Ishikawa (cell line): ENCODE results near the gene PAQR9.

ENCODE experiments used
- CEBPB ChIP-seq: IDR thresholded peaks from 2 replicates; pipeline ENCODE4 v1.6.1; 2012
- CREB1 ChIP-seq: IDR thresholded peaks from 2 replicates; pipeline ENCODE4 v1.6.1; 2012; ENCODE audit warnings: low read depth
- EGR1 ChIP-seq: IDR thresholded peaks from 2 replicates; pipeline ENCODE4 v1.6.1; 2012
- EP300 ChIP-seq: IDR thresholded peaks from 2 replicates; pipeline ENCODE4 v1.6.1; 2012; ENCODE audit warnings: borderline replicate concordance
- FOXM1 ChIP-seq: IDR thresholded peaks from 2 replicates; pipeline ENCODE4 v1.6.1; 2012; ENCODE audit warnings: low read depth, borderline replicate concordance
- MAX ChIP-seq: IDR thresholded peaks from 2 replicates; pipeline ENCODE4 v1.6.1; 2012
- NFIC ChIP-seq: IDR thresholded peaks from 2 replicates; pipeline ENCODE4 v1.6.1; 2012
- RAD21 ChIP-seq: IDR thresholded peaks from 2 replicates; pipeline ENCODE4 v1.6.1; 2012; ENCODE audit warnings: low read depth
- TAF1 ChIP-seq: IDR thresholded peaks from 2 replicates; pipeline ENCODE4 v1.6.1; 2012; ENCODE audit warnings: low read depth, mild to moderate bottlenecking
- TCF12 ChIP-seq: IDR thresholded peaks from 2 replicates; pipeline ENCODE4 v1.6.1; 2012; ENCODE audit warnings: low read depth
- TEAD4 ChIP-seq: IDR thresholded peaks from 2 replicates; pipeline ENCODE4 v1.6.1; 2012
- USF1 ChIP-seq: IDR thresholded peaks from 2 replicates; pipeline ENCODE4 v1.6.1; 2012
- YY1 ChIP-seq: IDR thresholded peaks from 2 replicates; pipeline ENCODE4 v1.6.1; 2012; ENCODE audit warnings: low read depth
- ZBTB7A ChIP-seq: IDR thresholded peaks from 2 replicates; pipeline ENCODE4 v1.6.1; 2012; ENCODE audit warnings: low read depth
- TF ChIP-seq, protein P1 (sequence below): IDR thresholded peaks from 2 replicates; pipeline ENCODE4 v1.6.1; 2012; ENCODE audit warnings: low read depth, mild to moderate bottlenecking

PAQR9 gene

DNA sequence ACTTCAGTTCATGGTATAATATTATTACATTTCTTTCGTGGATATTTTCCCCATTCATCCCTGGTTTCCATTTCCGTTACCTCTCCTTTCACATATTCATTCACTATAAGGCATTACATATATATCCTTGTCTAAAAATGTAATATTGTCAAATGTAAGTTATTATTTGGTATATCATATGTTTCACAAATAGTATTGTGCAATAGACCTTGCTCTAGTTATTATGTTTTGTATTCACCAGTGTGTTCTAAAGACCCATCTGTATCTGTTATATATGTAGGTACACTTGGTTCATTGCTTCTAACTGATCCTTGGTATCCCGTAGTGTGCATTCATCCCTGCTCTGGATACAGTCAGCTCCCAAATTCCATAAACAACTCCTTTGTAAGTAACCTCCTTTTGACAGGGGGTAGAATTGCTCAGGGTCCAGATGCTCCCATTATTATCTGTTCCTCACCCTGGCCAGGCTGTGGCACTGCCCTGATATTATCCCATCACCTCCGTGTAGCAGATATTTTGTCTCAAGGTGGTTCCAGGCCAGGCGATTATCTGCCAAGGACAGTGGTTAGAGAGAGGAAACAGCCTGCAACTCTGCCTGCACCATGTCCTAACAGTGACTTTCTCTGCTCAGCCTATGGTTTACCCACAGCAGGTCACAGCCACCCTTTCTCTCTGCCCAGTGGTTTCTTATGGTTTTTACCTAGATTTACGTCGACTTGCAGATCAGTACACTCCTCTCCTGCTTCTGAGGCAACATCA is 29.2 kb downstream of the PAQR9 start:
- TF ChIP-seq YY1 (no peak), USF1 (no peak), CREB1 (no peak)

GRCh38 chr3:142931222-142931621 is 32.3 kb downstream of the PAQR9 start:
- TF ChIP-seq CEBPB, result no peak
- TF ChIP-seq USF1, result no peak
- TF ChIP-seq EP300, result no peak
- TF ChIP-seq EGR1, result no peak
- no peak; the same call in 1 of the 2 replicates for TF ChIP-seq RAD21
- no peak for TF ChIP-seq TAF1
- no peak for TF ChIP-seq NFIC
- TF ChIP-seq YY1, result no peak
- TF ChIP-seq TCF12, result no peak
- no peak for TF ChIP-seq FOXM1
- TF ChIP-seq ZBTB7A, result no peak
- no peak for TF ChIP-seq CREB1
- TF ChIP-seq MAX, result no peak
- TF ChIP-seq, protein P1, sequence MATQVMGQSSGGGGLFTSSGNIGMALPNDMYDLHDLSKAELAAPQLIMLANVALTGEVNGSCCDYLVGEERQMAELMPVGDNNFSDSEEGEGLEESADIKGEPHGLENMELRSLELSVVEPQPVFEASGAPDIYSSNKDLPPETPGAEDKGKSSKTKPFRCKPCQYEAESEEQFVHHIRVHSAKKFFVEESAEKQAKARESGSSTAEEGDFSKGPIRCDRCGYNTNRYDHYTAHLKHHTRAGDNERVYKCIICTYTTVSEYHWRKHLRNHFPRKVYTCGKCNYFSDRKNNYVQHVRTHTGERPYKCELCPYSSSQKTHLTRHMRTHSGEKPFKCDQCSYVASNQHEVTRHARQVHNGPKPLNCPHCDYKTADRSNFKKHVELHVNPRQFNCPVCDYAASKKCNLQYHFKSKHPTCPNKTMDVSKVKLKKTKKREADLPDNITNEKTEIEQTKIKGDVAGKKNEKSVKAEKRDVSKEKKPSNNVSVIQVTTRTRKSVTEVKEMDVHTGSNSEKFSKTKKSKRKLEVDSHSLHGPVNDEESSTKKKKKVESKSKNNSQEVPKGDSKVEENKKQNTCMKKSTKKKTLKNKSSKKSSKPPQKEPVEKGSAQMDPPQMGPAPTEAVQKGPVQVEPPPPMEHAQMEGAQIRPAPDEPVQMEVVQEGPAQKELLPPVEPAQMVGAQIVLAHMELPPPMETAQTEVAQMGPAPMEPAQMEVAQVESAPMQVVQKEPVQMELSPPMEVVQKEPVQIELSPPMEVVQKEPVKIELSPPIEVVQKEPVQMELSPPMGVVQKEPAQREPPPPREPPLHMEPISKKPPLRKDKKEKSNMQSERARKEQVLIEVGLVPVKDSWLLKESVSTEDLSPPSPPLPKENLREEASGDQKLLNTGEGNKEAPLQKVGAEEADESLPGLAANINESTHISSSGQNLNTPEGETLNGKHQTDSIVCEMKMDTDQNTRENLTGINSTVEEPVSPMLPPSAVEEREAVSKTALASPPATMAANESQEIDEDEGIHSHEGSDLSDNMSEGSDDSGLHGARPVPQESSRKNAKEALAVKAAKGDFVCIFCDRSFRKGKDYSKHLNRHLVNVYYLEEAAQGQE, result no peak
- TF ChIP-seq TEAD4, result no peak

DNA sequence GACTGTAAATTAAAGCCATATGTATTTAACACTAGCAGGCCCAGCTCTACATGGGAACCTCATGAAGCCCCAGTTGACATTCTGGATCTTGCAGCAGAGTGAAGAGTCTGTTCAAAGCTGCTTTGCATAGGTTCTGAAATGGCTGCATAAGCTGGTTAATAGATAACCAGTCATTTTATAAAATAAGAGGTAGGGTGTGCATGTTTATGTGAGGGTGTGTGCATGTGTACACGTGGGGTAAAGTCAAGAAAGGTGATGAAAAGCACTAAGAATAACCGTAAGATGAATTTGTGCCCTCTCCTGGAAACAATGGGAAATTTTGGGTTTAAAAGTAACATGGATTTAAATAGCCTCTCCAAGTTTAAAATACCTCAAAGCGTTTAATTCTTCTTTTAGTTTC is 33.0 kb downstream of the PAQR9 start:
- TF ChIP-seq ZBTB7A, result no peak
- TF ChIP-seq USF1, result no peak
- TF ChIP-seq CEBPB, result no peak
- TF ChIP-seq EP300, result no peak
- TF ChIP-seq, protein P1, result no peak
- no peak for TF ChIP-seq MAX
- no peak for TF ChIP-seq TEAD4
- TF ChIP-seq YY1, result no peak
- no peak for TF ChIP-seq RAD21

DNA sequence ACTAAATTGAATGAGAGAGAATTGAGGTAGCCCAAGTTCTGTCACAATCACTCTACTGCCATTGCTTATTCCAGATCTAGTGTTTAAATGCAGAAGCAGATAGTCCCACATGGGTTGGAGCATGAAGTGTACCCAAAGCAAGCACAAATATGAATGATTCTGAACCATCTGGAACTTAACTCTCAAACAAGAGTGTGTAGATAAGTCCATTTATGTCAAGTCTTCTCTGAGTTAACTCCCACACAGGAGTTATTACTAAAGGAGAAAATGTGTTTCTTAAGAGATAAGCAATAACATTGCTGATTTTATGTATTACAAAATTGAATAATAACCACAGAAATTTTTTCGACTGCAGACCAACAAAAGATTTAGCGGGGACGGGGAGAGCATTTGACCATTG is 33.6 kb downstream of the PAQR9 start:
- TF ChIP-seq YY1 (no peak), RAD21 (no peak), NFIC (no peak), EP300 (no peak), EGR1 (no peak), CREB1 (no peak), USF1 (no peak), TCF12 (no peak), FOXM1 (no peak), ZBTB7A (no peak), MAX (no peak), TEAD4 (no peak), TAF1 (no peak)
- TF ChIP-seq, protein P1, result no peak
